SK-N-DZ (cell line): Measurements from ENCODE around the gene ERBIN.
"Not testable (repeated sequence)": the region's sequence is repeated elsewhere in the genome, so short reads cannot be mapped to it uniquely, and the experiment has no call there.

Source experiments
- DNase-seq: peaks from one replicate; pipeline ENCODE4 v3.0.0-alpha.2; 2015; ENCODE audit warnings: low spot score

ERBIN gene

GRCh38 chr5:66002415-66002814, 76.0 kb downstream of the ERBIN start:
- DNase-seq: no peak

- DNase-seq: no peak
These were observed 77.8 kb downstream of the ERBIN start for GRCh38 chr5:66004216-66004615.

- no peak for DNase-seq
These were observed 82.9 kb downstream of the ERBIN start for GRCh38 chr5:66009277-66009676.

GRCh38 chr5:66010476-66010875, 84.1 kb downstream of the ERBIN start:
- DNase-seq: no peak

- DNase-seq: no peak
These were observed 85.9 kb downstream of the ERBIN start for GRCh38 chr5:66012271-66012670.

GRCh38 chr5:66013397-66013796, 87.0 kb downstream of the ERBIN start:
- DNase-seq: no peak

GRCh38 chr5:66013906-66014305, 87.5 kb downstream of the ERBIN start:
- no peak for DNase-seq

GRCh38 chr5:66015196-66015960, 89.0 kb downstream of the ERBIN start:
- no peak for DNase-seq

GRCh38 chr5:66021585-66021984, 95.2 kb downstream of the ERBIN start:
- DNase-seq: no peak

GRCh38 chr5:66039296-66039695, 112.9 kb downstream of the ERBIN start:
- DNase-seq: no peak

- DNase-seq: no peak
These were observed 113.3 kb downstream of the ERBIN start for GRCh38 chr5:66039701-66040100.

GRCh38 chr5:66041627-66042026, 115.3 kb downstream of the ERBIN start:
- DNase-seq: no peak

GRCh38 chr5:66057239-66057638, 130.9 kb downstream of the ERBIN start:
- no peak for DNase-seq

GRCh38 chr5:66061320-66061719, 134.9 kb downstream of the ERBIN start:
- DNase-seq: not testable (repeated sequence)

- not testable (repeated sequence) for DNase-seq
These were observed 136.7 kb downstream of the ERBIN start for GRCh38 chr5:66063061-66063460.

- no peak for DNase-seq
These were observed 140.5 kb downstream of the ERBIN start for GRCh38 chr5:66066826-66067225.

GRCh38 chr5:66072031-66072430, 145.7 kb downstream of the ERBIN start:
- no peak for DNase-seq

- no peak for DNase-seq
These were observed 148.5 kb downstream of the ERBIN start for GRCh38 chr5:66074901-66075300.

- no peak for DNase-seq
These were observed 154.3 kb downstream of the ERBIN start for GRCh38 chr5:66080664-66081063.

- DNase-seq: no peak
These were observed 163.0 kb downstream of the ERBIN start for GRCh38 chr5:66089384-66089783.

- DNase-seq: no peak
These were observed 174.5 kb downstream of the ERBIN start for GRCh38 chr5:66100851-66101250.

- no peak for DNase-seq
These were observed 186.8 kb downstream of the ERBIN start for GRCh38 chr5:66113160-66113559.

GRCh38 chr5:66118304-66118703, 191.9 kb downstream of the ERBIN start:
- DNase-seq: no peak
